Measurements from ENCODE around the gene HIVEP3. TPM values are rescaled to one million over a fixed set of nuclear protein-coding genes. Genes with fewer than 3 reads are reported as not detected.

HIVEP3 gene
- total RNA-seq, 1 experiment from 2014 or later: 1.4 TPM

GRCh38 chr1:41887365-41887764 lies 31.4 kb downstream of the HIVEP3 start:
- no CpG with 5 or more reads among the region's 1 CpG for WGBS (ENCODE audit: extremely low coverage, insufficient read length, low lambda C conversion rate)
- Mint-ChIP-seq H3K9me3 (no peaks in the 10 kb centered on the region), H3K4me3 (no peak overlapping the region)

More at GRCh38 chr1:41887365-41887764, 31.4 kb downstream of the HIVEP3 start:
- no peaks in the 10 kb centered on the region for H3K79me2 ChIP-seq (ENCODE audit: insufficient read depth, low read length)
- no peak for DNase-seq
- no peak overlapping the region for H2AFZ ChIP-seq (ENCODE audit: low read length)
- H4K20me1 ChIP-seq (ENCODE audit: control insufficient read depth, insufficient read depth, insufficient read length): no peaks in the 10 kb centered on the region
- no peak overlapping the region for H2BK120ac ChIP-seq (ENCODE audit: low read depth, low read length, poor library complexity, severe bottlenecking)
- no peak overlapping the region for H3K9ac ChIP-seq (ENCODE audit: extremely low read depth, insufficient read length, low read length)
- H4K5ac ChIP-seq (ENCODE audit: insufficient read length, low read depth, low read length): no peak overlapping the region
- no peak overlapping the region for H3K4ac ChIP-seq (ENCODE audit: low read depth, low read length)
- no peak overlapping the region for H3K56ac ChIP-seq (ENCODE audit: insufficient read length, low read depth, low read length)
- H3K27me3 ChIP-seq (ENCODE audit: insufficient read depth, low read length): no peaks in the 10 kb centered on the region
- H2AK5ac ChIP-seq (ENCODE audit: insufficient read length, low read length): no peak overlapping the region
- no peak overlapping the region for H2BK12ac ChIP-seq (ENCODE audit: insufficient read length, low read depth, low read length)
- H3K27ac Mint-ChIP-seq: no peak overlapping the region
- H3K79me1 ChIP-seq (ENCODE audit: insufficient read depth, low read depth, low read length, poor library complexity, severe bottlenecking): no peaks in the 10 kb centered on the region
- no peak overlapping the region for H3T11ph ChIP-seq (ENCODE audit: low read length)
- H3K36me3 Mint-ChIP-seq (ENCODE audit: insufficient read depth in 1 of 3, low read depth in 3 of 3): no peaks in the 10 kb centered on the region
- H4K8ac ChIP-seq (replicated peaks; ENCODE audit: insufficient read length, low read depth, low read length): no peak overlapping the region
- H3K27ac ChIP-seq (ENCODE audit: insufficient read length, low read depth, low read length): no peak overlapping the region
- peaks cover 5% of the 10 kb centered on the region; the same call in 1 of the 2 replicates for H3K4me1 ChIP-seq (ENCODE audit: insufficient read depth, low read length)
- no peak overlapping the region for H3K4me2 ChIP-seq (ENCODE audit: insufficient read depth, insufficient read length, low read length)
- no peak overlapping the region for H2BK5ac ChIP-seq (ENCODE audit: insufficient read length, low read length)
- no peak overlapping the region for H3K18ac ChIP-seq (ENCODE audit: insufficient read length, low read depth, low read length)
- no peak overlapping the region for H2BK15ac ChIP-seq (ENCODE audit: low read depth, low read length)
- H3K23me2 ChIP-seq (ENCODE audit: insufficient read length, low read depth, low read length, poor library complexity, severe bottlenecking): no peaks in the 10 kb centered on the region
- H3K4me1 Mint-ChIP-seq: peaks cover 9 to 11% of the 10 kb centered on the region in 2 experiments
- H3K14ac ChIP-seq (ENCODE audit: insufficient read depth, low read length): no peak overlapping the region
- H4K91ac ChIP-seq (ENCODE audit: insufficient read length, low read depth, low read length): no peak overlapping the region
- H3K27me3 Mint-ChIP-seq (ENCODE audit: low read depth): no peaks in the 10 kb centered on the region; the same call in 1 of the 2 replicates
- H3K23ac ChIP-seq (ENCODE audit: insufficient read length, low read depth, low read length): no peak overlapping the region
- no peaks in the 10 kb centered on the region for H3K9me3 ChIP-seq (ENCODE audit: control insufficient read depth, low read depth, low read length)
- H2BK20ac ChIP-seq (ENCODE audit: low read depth, low read length, poor library complexity, severe bottlenecking): no peak overlapping the region
- no peak for TF ChIP-seq CTCF (conservative IDR thresholded peaks at IDR 0.05)

All from H9 (cell line).